Neutrophil (primary cell): ENCODE results near the gene PPP1R27.

ENCODE experiments used
- H3K27ac ChIP-seq: fragments of 200-600 bp; sonication (generic); 2 replicates; pipeline ENCODE4 v1.5.1; 2016; ENCODE audit warnings: mild to moderate bottlenecking, moderate library complexity
- H3K27me3 ChIP-seq: fragments of 200-600 bp; sonication (generic); 2 replicates; pipeline ENCODE4 v1.6.0; 2016; ENCODE audit warnings: mild to moderate bottlenecking
- H3K36me3 ChIP-seq: fragments of 200-600 bp; sonication (generic); 2 replicates; pipeline ENCODE4 v1.5.1; 2017
- H3K4me1 ChIP-seq, 2 experiments: fragments of 200-600 bp in 1 of 2; sonication (generic) in 1 of 2; 1 replicate in 1 of 2; 2 replicates in 1 of 2; pipeline versions ENCODE4 v1.5.1 to v1.6.1; 2013 to 2016; ENCODE audit warnings: low read depth in 1 of 2, low read length in 1 of 2, mild to moderate bottlenecking in 1 of 2, moderate library complexity in 1 of 2; ENCODE audit not compliant: control insufficient read depth in 1 of 2, insufficient read depth in 1 of 2
- H3K4me3 ChIP-seq, 2 experiments: fragments of 200-600 bp in 1 of 2; sonication (generic) in 1 of 2; 1 replicate in 1 of 2; 2 replicates in 1 of 2; pipeline ENCODE4 v1.5.1; 2013 to 2016; ENCODE audit warnings: low read depth in 1 of 2, low read length in 1 of 2, mild to moderate bottlenecking in 1 of 2, moderate library complexity in 1 of 2
- H3K9me3 ChIP-seq: fragments of 200-600 bp; sonication (generic); 2 replicates; pipeline ENCODE4 v1.5.1; 2016
- TF ChIP-seq, protein P1 (sequence below): fragments of 200-600 bp; sonication (generic); IDR thresholded peaks from 2 replicates; pipeline ENCODE4 v1.5.1; 2016; ENCODE audit warnings: antibody characterized with exemption

Gene PPP1R27

DNA sequence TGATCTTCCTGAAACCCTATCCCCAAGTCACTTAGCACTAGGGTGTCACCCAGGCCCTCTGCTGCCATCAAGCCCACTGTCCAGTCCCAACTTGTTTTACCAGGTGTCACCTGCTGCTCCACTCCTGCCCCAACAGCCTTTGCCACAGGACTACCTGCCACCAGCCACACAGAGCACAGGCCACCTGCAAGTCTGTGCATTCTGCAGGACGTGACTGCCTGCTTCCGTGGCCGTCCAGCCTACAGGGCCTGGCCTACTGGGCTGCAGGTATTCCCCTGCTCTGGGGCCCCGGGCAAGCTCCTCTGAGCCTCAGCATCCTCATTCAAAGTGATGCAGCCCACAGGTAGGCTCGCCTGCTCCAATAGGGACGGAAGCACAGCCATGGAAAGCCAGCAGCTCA is 5.0 kb downstream of the PPP1R27 start:
- Histone ChIP-seq H3K9me3 (no peaks in the 10 kb centered on the region), H3K4me1 (peaks cover 32 to 37% of the 10 kb centered on the region in 2 experiments), H3K27me3 (no peaks in the 10 kb centered on the region), H3K27ac (no peak overlapping the region), H3K4me3 (no peak overlapping the region), H3K36me3 (no peaks in the 10 kb centered on the region)
- TF ChIP-seq, protein P1, sequence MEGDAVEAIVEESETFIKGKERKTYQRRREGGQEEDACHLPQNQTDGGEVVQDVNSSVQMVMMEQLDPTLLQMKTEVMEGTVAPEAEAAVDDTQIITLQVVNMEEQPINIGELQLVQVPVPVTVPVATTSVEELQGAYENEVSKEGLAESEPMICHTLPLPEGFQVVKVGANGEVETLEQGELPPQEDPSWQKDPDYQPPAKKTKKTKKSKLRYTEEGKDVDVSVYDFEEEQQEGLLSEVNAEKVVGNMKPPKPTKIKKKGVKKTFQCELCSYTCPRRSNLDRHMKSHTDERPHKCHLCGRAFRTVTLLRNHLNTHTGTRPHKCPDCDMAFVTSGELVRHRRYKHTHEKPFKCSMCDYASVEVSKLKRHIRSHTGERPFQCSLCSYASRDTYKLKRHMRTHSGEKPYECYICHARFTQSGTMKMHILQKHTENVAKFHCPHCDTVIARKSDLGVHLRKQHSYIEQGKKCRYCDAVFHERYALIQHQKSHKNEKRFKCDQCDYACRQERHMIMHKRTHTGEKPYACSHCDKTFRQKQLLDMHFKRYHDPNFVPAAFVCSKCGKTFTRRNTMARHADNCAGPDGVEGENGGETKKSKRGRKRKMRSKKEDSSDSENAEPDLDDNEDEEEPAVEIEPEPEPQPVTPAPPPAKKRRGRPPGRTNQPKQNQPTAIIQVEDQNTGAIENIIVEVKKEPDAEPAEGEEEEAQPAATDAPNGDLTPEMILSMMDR = no peak

GRCh38 chr17:81828656-81829055 is 6.2 kb downstream of the PPP1R27 start:
- Histone ChIP-seq H3K27ac (no peak overlapping the region), H3K36me3 (peaks cover 9% of the 10 kb centered on the region), H3K4me1 (peaks cover 28 to 30% of the 10 kb centered on the region in 2 experiments), H3K27me3 (no peaks in the 10 kb centered on the region), H3K9me3 (no peaks in the 10 kb centered on the region), H3K4me3 (no peak overlapping the region)
- TF ChIP-seq, protein P1 = no peak

- peaks cover 10 to 11% of the 10 kb centered on the region in 2 experiments for H3K4me1 ChIP-seq
- no peak overlapping the region for H3K27ac ChIP-seq
- TF ChIP-seq, protein P1 = no peak
- no peaks in the 10 kb centered on the region for H3K9me3 ChIP-seq
- no peak overlapping the region for H3K4me3 ChIP-seq
- H3K36me3 ChIP-seq = peaks cover 31% of the 10 kb centered on the region
- no peaks in the 10 kb centered on the region for H3K27me3 ChIP-seq
Measured at GRCh38 chr17:81825841-81826466, 8.9 kb downstream of the PPP1R27 start.

DNA sequence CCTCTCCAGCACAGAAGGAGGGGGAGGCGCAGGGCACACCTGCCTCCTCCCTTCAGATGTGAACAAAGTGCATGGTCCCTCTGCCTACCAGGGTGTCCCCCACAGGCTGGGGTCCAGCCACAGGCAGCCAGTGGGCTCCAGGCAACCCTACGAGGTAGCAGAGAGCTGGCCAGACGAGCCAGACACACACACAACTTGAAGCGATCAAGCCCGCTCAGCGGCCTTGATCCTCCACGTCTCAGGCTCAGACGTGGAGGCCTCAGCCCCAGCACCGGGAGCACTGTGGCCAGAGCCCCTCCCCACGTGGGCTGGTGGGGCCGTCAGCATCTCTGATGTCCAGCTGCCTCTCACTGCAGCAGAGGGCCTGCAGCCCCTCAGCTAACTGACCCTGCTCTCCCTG is 10.3 kb downstream of the PPP1R27 start:
- H3K27ac ChIP-seq = no peak overlapping the region
- no peaks in the 10 kb centered on the region for H3K27me3 ChIP-seq
- H3K36me3 ChIP-seq = peaks cover 31% of the 10 kb centered on the region
- peaks cover 14 to 16% of the 10 kb centered on the region in 2 experiments for H3K4me1 ChIP-seq
- H3K4me3 ChIP-seq = no peak overlapping the region
- H3K9me3 ChIP-seq = no peaks in the 10 kb centered on the region
- TF ChIP-seq, protein P1 = no peak

DNA sequence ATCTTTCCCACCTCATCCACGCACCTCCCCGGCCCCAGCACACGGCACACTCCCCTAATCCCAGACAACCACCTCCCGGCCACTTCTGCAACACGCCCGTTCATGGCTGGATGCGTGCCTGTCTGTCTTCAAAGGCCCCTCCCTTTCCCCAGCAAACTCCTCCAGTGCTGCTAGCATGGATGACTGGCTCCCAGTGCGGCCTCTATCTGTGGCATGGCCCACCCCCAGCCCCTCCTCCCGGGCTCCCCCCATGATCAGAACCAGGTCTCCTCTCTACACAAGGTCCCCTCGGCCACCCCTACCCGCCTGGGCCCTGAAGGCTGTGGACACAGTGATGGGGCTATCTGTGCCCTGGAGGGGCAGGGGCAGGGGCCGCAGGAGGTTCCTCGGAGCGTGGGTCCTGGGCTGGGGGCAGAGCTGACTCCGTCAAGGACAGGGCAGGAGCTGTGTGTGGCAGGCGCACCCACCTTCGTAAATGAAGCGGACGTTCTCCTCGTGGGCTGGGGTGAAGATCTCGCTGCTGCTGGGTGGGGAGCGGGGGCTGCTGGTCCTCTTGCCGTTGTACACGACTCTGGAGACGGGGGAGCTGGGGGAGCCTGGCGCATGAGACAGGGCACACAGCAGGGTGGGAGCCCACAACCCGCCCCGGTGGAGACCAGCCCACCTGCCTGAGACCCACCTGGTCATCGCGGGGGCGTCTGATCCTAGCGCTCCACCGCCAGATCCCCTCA is 10.9 kb downstream of the PPP1R27 start:
- Histone ChIP-seq H3K27me3 (no peaks in the 10 kb centered on the region), H3K36me3 (peaks cover 31% of the 10 kb centered on the region), H3K27ac (no peak overlapping the region), H3K4me1 (peaks cover 20 to 21% of the 10 kb centered on the region in 2 experiments), H3K4me3 (no peak overlapping the region), H3K9me3 (no peaks in the 10 kb centered on the region)
- TF ChIP-seq, protein P1 = no peak
